ENCODE results near the gene GAPDH. TPM values are rescaled to one million over a fixed set of nuclear protein-coding genes. Genes with fewer than 3 reads are reported as not detected.

The GAPDH gene
- total and polyA plus RNA-seq, 3 experiments from 2014 or later = 1,770 to 7,238 (median 7,182) TPM

DNA sequence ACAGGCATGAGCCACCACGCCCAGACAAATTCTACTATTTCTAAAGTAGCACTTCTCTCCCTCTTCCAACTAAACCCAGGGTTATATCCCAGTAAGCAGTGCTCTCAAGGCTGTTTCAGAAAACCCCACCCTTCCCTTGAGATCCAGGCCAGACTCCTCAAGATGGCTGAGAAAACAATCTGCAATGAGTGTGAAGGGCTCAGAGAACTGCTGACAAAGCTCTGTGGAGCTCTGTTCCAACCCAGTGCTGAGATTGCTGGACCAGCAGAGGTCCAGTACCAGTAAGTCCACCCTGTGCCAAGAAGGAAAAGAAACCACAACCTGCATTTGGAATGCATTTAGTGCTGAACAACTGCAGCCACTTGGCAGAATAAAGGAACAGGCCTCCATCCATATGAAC lies 25.2 kb downstream of the GAPDH start:
- H3K36me3 ChIP-seq (ENCODE audit: insufficient read depth, low read length) = peaks cover 45% of the 10 kb centered on the region
- Mint-ChIP-seq H3K27me3 (no peaks in the 10 kb centered on the region), H3K4me3 (peak overlapping the region in 1 of 7 donors; percentile 75), H3K4me1 (peaks cover 24 to 33% (median 27%) of the 10 kb centered on the region in 3 donors), H3K9me3 (no peaks in the 10 kb centered on the region), H3K36me3 (peaks cover 7 to 69% (median 20%) of the 10 kb centered on the region in 3 donors), H3K27ac (peak overlapping the region in 3 of 8 donors; percentile 30 to 63 (median 42))
- no peaks in the 10 kb centered on the region for H3K9me3 ChIP-seq (ENCODE audit: low read length)
- H3K4me1 ChIP-seq (ENCODE audit: insufficient read depth, low read length) = peaks cover 29% of the 10 kb centered on the region
- H3K27ac ChIP-seq (ENCODE audit: low read depth, low read length) = no peak overlapping the region
- ChIA-PET CTCF (interaction anchor here (1.0 to 4.3 kb wide), 7 partner anchors 11 to 207 kb away, joined by 3 to 17 read pairs (median 3); partner anchors contain the start of genes COPS7A and PTMS), POLR2A (no interaction called here)
- no peaks in the 10 kb centered on the region for H3K27me3 ChIP-seq (ENCODE audit: insufficient read depth, low read length, poor library complexity, severe bottlenecking)
- H3K4me3 ChIP-seq (ENCODE audit: low read length) = no peak overlapping the region
- no peak for DNase-seq

DNA sequence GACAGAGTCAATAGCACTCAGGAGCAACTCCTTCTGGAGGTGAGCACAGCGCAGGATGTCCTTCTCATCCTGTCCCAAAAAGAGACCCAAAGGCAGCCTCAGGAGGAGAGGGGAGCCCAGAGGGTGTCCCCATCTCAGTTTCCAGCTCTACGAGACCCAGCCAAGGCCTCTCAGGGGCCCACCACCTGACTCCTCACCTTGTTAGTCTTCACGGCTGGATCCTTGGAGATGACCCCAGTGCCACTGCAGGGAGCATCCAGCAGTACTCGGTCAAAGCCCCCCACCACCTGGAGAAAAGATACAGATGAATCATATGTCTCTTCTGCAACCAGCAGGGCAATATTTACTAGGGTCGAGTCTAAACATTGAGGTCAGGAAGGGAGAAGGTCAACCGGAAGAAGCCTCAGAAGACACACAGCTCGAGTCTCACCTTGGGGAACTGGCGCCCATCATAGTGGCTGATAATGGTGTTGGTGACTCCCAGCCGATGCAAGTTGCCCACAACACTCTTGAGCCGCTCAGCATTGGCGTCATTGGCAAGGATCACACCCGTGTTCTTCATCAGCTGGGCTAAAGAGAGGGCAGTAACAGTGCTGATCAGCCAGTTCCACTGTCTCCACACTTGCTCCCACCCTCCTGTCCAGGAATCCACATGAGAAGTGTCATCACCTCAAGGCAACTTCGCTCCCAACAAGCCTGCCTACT lies 26.3 kb downstream of the GAPDH start:
- Histone ChIP-seq H3K4me1 (ENCODE audit: insufficient read depth, low read length) (peaks cover 23% of the 10 kb centered on the region), H3K27me3 (ENCODE audit: insufficient read depth, low read length, poor library complexity, severe bottlenecking) (no peaks in the 10 kb centered on the region), H3K4me3 (ENCODE audit: low read length) (no peak overlapping the region), H3K9me3 (ENCODE audit: low read length) (no peaks in the 10 kb centered on the region), H3K36me3 (ENCODE audit: insufficient read depth, low read length) (peaks cover 53% of the 10 kb centered on the region), H3K27ac (ENCODE audit: low read depth, low read length) (no peak overlapping the region)
- Mint-ChIP-seq H3K36me3 (peaks cover 7 to 71% (median 20%) of the 10 kb centered on the region in 3 donors), H3K27ac (peak overlapping the region in 2 of 8 donors; percentile 62 to 66), H3K4me3 (peak overlapping the region in 2 of 7 donors; percentile 44 to 74), H3K9me3 (no peaks in the 10 kb centered on the region), H3K27me3 (no peaks in the 10 kb centered on the region), H3K4me1 (peaks cover 18 to 30% (median 25%) of the 10 kb centered on the region in 3 donors)
- POLR2A ChIA-PET = no interaction called here
- CTCF ChIA-PET = interaction anchor here (4.3 kb wide), 1 partner anchor 10 kb away, joined by 17 read pairs; no protein-coding TSS in a partner anchor
- DNase-seq = no peak

DNA sequence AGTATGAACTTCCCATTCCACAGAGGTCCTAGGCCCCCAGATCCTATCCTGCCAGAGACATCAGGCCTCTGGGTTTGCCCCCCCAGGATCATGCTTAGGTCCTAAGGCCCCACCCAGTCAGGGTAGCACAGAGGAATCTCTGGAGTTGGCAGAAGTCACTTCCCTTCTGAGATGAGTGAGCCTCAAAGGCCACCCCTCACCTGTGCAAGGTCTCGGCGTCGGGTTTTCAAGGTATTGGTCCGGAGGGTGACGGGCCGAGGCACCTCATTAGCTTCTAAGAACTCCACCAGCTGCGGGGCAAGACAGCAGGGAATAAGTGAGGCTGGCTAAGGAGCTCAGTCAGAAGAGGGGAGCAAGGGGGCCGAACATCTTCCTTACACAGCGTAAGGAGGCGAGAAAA lies 28.6 kb downstream of the GAPDH start:
- Histone ChIP-seq H3K4me1 (ENCODE audit: insufficient read depth, low read length) (peaks cover 31% of the 10 kb centered on the region), H3K36me3 (ENCODE audit: insufficient read depth, low read length) (peaks cover 64% of the 10 kb centered on the region), H3K27me3 (ENCODE audit: insufficient read depth, low read length, poor library complexity, severe bottlenecking) (no peaks in the 10 kb centered on the region), H3K27ac (ENCODE audit: low read depth, low read length) (no peak overlapping the region), H3K9me3 (ENCODE audit: low read length) (no peaks in the 10 kb centered on the region), H3K4me3 (ENCODE audit: low read length) (no peak overlapping the region)
- Mint-ChIP-seq H3K9me3 (no peaks in the 10 kb centered on the region), H3K4me1 (peaks cover 34 to 41% (median 36%) of the 10 kb centered on the region in 3 donors), H3K27ac (peak overlapping the region in 4 of 8 donors; percentile 48 to 92 (median 62)), H3K36me3 (peaks cover 7 to 84% (median 28%) of the 10 kb centered on the region in 3 donors), H3K27me3 (peaks cover 0 to 2% of the 10 kb centered on the region in 2 donors), H3K4me3 (no peak overlapping the region)
- ChIA-PET CTCF (interaction anchor here (0.9 to 2.1 kb wide), 5 partner anchors 9 to 39 kb away, joined by 3 to 9 read pairs (median 4); no protein-coding TSS in a partner anchor), POLR2A (interaction anchor here (0.8 kb wide), 1 partner anchor 162 kb away, joined by 3 read pairs; no protein-coding TSS in a partner anchor)
- DNase-seq = no peak

DNA sequence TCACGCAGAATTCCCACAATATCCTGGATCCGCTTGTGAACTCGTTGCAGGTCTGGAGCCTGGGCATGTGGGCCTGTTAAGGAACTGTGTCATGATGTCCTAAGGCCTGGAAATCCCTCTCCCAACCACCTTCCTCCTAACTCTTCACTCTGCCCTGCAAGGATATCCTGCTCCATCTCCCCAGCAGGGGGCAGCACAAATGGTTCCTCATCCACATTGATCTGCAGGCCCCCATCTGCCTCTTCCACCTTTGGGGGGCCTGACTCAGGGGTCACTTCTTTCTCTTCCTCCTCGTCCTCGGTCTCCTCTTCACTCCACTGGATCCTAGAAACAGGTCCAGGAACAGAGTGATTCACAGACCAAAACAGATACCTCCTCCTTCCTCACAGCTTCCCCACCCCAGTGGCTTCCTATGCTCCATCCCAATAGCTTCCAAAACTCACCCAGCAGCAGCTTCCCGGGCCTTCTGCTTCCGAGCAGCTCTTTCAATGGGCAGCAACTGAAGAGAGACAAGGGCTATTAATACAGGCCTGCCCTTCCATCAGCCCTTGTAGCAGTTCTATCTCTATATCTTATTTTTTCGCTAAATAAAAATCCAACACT lies 29.2 kb downstream of the GAPDH start:
- peaks cover 7 to 87% (median 28%) of the 10 kb centered on the region in 3 donors for H3K36me3 Mint-ChIP-seq
- ChIA-PET POLR2A (interaction anchor here (0.8 kb wide), 1 partner anchor 161 kb away, joined by 3 read pairs; no protein-coding TSS in a partner anchor), CTCF (interaction anchor here (0.6 to 2.1 kb wide), 13 partner anchors 9 to 122 kb away, joined by 3 to 9 read pairs (median 3); no protein-coding TSS in a partner anchor)
- H3K27me3 ChIP-seq (ENCODE audit: insufficient read depth, low read length, poor library complexity, severe bottlenecking) = no peaks in the 10 kb centered on the region
- peak; percentile 44 to 76 (median 61) for DNase-seq
- H3K4me3 ChIP-seq (ENCODE audit: low read length) = no peak overlapping the region
- peak overlapping the region; percentile 26 to 95 (median 67) for H3K27ac Mint-ChIP-seq
- H3K4me3 Mint-ChIP-seq = peak overlapping the region in 1 of 7 donors; percentile 87
- no peak overlapping the region for H3K27ac ChIP-seq (ENCODE audit: low read depth, low read length)
- peaks cover 64% of the 10 kb centered on the region for H3K36me3 ChIP-seq (ENCODE audit: insufficient read depth, low read length)
- no peaks in the 10 kb centered on the region for H3K9me3 ChIP-seq (ENCODE audit: low read length)
- peaks cover 25% of the 10 kb centered on the region for H3K4me1 ChIP-seq (ENCODE audit: insufficient read depth, low read length)
- no peaks in the 10 kb centered on the region for H3K9me3 Mint-ChIP-seq
- peaks cover 36 to 43% (median 39%) of the 10 kb centered on the region in 3 donors for H3K4me1 Mint-ChIP-seq
- peaks cover 0 to 2% of the 10 kb centered on the region in 2 donors for H3K27me3 Mint-ChIP-seq

DNA sequence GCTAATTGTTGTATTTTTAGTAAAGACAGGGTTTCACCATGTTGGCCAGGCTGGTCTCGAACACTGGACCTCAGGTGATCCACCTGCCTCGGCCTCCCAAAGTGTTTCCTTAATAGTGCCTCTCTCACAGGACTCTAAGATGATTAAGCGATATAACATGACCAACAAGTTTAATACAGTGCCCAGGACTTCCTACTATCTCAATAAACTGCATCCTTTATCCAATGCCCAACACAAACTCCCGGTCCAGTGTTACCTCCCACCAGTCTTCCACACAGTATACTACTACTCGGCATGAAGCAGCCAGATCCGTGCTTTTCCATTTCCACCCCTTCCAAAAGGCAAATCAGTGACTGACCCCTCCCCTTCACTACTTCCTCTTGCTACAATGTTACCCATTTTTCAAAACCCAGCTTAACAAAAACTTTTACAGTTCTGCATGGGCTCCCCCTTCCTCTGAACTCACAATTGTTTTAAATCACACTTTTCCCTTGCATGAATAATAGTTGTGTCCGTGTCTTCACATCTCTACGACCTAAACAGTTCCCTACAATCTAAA lies 32.9 kb downstream of the GAPDH start:
- Mint-ChIP-seq H3K4me3 (peak overlapping the region; percentile 94 to 100 (median 100)), H3K4me1 (peaks cover 47 to 59% (median 54%) of the 10 kb centered on the region in 3 donors), H3K9me3 (no peaks in the 10 kb centered on the region), H3K27ac (peak overlapping the region; percentile 90 to 100 (median 98)), H3K27me3 (peaks cover 0 to 2% of the 10 kb centered on the region in 2 donors), H3K36me3 (peaks cover 7 to 73% (median 20%) of the 10 kb centered on the region in 3 donors)
- H3K27me3 ChIP-seq (ENCODE audit: insufficient read depth, low read length, poor library complexity, severe bottlenecking) = no peaks in the 10 kb centered on the region
- H3K4me1 ChIP-seq (ENCODE audit: insufficient read depth, low read length) = peaks cover 24% of the 10 kb centered on the region
- no peak for DNase-seq
- peak overlapping the region; percentile 75 for H3K27ac ChIP-seq (ENCODE audit: low read depth, low read length)
- peaks cover 44% of the 10 kb centered on the region for H3K36me3 ChIP-seq (ENCODE audit: insufficient read depth, low read length)
- no peaks in the 10 kb centered on the region for H3K9me3 ChIP-seq (ENCODE audit: low read length)
- POLR2A ChIA-PET = no interaction called here
- CTCF ChIA-PET = interaction anchor here (1.4 to 1.9 kb wide), 2 partner anchors 10 to 32 kb away, joined by 5 to 13 read pairs; no protein-coding TSS in a partner anchor
- H3K4me3 ChIP-seq (ENCODE audit: low read length) = peak overlapping the region; percentile 92

DNA sequence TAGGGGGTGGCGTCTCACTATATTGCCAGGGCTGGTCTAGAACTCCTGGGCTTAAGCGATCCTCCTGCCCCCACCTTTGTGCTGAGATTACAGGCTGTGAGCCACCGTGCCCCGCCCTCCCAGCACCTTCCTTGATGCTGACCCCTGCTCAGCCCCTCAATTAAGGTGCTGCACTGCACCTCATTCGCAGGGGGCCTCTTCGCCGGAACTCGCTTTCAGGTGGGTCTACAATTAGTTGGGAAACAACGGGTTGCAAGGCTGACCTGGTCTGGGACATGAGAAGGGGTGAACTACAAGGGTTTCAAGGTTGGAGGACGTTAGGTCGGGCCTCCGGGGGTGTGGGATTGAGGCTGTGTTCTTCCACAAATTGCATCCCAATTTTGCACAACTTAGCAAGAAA lies 35.0 kb downstream of the GAPDH start:
- Mint-ChIP-seq H3K4me1 (peaks cover 42 to 52% (median 47%) of the 10 kb centered on the region in 3 donors), H3K27ac (peak overlapping the region; percentile 29 to 100 (median 74)), H3K27me3 (peaks cover 0 to 2% of the 10 kb centered on the region in 2 donors), H3K9me3 (no peaks in the 10 kb centered on the region), H3K4me3 (peak overlapping the region; percentile 49 to 100 (median 98)), H3K36me3 (peaks cover 0 to 70% (median 25%) of the 10 kb centered on the region in 3 donors)
- Histone ChIP-seq H3K4me1 (ENCODE audit: insufficient read depth, low read length) (peaks cover 16% of the 10 kb centered on the region), H3K27me3 (ENCODE audit: insufficient read depth, low read length, poor library complexity, severe bottlenecking) (no peaks in the 10 kb centered on the region), H3K27ac (ENCODE audit: low read depth, low read length) (no peak overlapping the region), H3K9me3 (ENCODE audit: low read length) (no peaks in the 10 kb centered on the region), H3K4me3 (ENCODE audit: low read length) (no peak overlapping the region), H3K36me3 (ENCODE audit: insufficient read depth, low read length) (peaks cover 33% of the 10 kb centered on the region)
- no peak for DNase-seq
- ChIA-PET CTCF (no interaction called here), POLR2A (no interaction called here)

DNA sequence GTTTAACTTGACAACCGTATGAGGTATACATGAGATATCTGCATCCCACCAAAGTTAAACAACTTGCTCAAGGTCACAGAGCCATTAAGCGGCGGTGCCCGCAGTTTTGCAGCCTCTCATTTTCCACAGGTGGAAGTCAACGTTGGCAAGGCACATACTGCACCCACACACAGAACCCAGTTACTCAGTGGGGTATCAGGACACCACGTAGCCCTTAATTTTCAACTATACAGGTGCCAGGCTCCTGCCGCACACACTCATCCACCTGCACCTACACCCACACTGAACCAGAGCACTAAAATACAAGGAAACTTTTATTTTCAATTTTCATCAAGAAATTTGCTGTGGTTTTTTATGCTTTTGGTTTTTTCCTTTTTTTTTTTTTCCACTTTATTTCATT lies 35.5 kb downstream of the GAPDH start:
- Histone ChIP-seq H3K4me1 (ENCODE audit: insufficient read depth, low read length) (peaks cover 16% of the 10 kb centered on the region), H3K27ac (ENCODE audit: low read depth, low read length) (no peak overlapping the region), H3K36me3 (ENCODE audit: insufficient read depth, low read length) (peaks cover 34% of the 10 kb centered on the region), H3K9me3 (ENCODE audit: low read length) (no peaks in the 10 kb centered on the region), H3K27me3 (ENCODE audit: insufficient read depth, low read length, poor library complexity, severe bottlenecking) (no peaks in the 10 kb centered on the region), H3K4me3 (ENCODE audit: low read length) (no peak overlapping the region)
- no peak for DNase-seq
- Mint-ChIP-seq H3K4me1 (peaks cover 42 to 49% (median 44%) of the 10 kb centered on the region in 3 donors), H3K27ac (peak overlapping the region; percentile 70 to 100 (median 80)), H3K27me3 (peaks cover 0 to 2% of the 10 kb centered on the region in 2 donors), H3K4me3 (peak overlapping the region; percentile 49 to 100 (median 98)), H3K36me3 (peaks cover 0 to 70% (median 25%) of the 10 kb centered on the region in 3 donors), H3K9me3 (no peaks in the 10 kb centered on the region)
- CTCF ChIA-PET = interaction anchor here (1.0 to 2.2 kb wide), 9 partner anchors 10 to 235 kb away, joined by 3 to 17 read pairs (median 3); no protein-coding TSS in a partner anchor
- POLR2A ChIA-PET = no interaction called here
